Adrenal gland (tissue), 12 donors: Measurements from ENCODE around the gene NRIP3. TPM values are rescaled to one million over a fixed set of nuclear protein-coding genes. Genes with fewer than 3 reads are reported as not detected.

Experiments
- DNase-seq, 7 donors: peaks; one replicate each; pipeline ENCODE4 v3.0.0-alpha.2; 2019 to 2020
- H3K27ac ChIP-seq, 5 donors: fragments of 200-600 bp; sonication (generic) in 4 of 5; 1 replicate in 3 of 5; 2 replicates in 2 of 5; pipeline versions ENCODE4 v1.5.1 to v1.8.0; 2016 to 2020; ENCODE audit warnings: mild to moderate bottlenecking in 1 of 5
- H3K27me3 ChIP-seq: fragments of 200-600 bp; 2 replicates; pipeline ENCODE4 v1.8.0; 2021
- H3K36me3 ChIP-seq, 2 donors: fragments of 200-600 bp; replicated peaks in 1 of 2; 1 replicate in 1 of 2; 2 replicates in 1 of 2; pipeline versions ENCODE4 v1.5.1 to v1.8.0; 2018 to 2022
- H3K4me1 ChIP-seq, 2 donors: fragments of 200-600 bp; replicated peaks in 1 of 2; 1 replicate in 1 of 2; 2 replicates in 1 of 2; pipeline versions ENCODE4 v1.5.1 to v1.8.0; 2018 to 2021
- H3K4me3 ChIP-seq, 4 donors: fragments of 200-600 bp; sonication (generic) in 3 of 4; one replicate each; pipeline ENCODE4 v1.5.1; 2016 to 2018
- H3K9me3 ChIP-seq, 3 donors: fragments of 200-600 bp; sonication (generic) in 1 of 3; replicated peaks in 1 of 3; 1 replicate in 2 of 3; 2 replicates in 1 of 3; pipeline versions ENCODE4 v1.5.1 to v1.8.0; 2016 to 2021
- POLR2A ChIP-seq, 2 donors: fragments of 450-650 bp; IDR thresholded peaks; one replicate each; pipeline ENCODE4 v1.6.1; 2017; ENCODE audit warnings: antibody characterized with exemption in 2 of 2, mild to moderate bottlenecking in 2 of 2, moderate library complexity in 1 of 2
- WGBS, 4 donors: extraction: QIAGEN DNeasy Blood & Tissue Kit in 2 of 4; methylation state at CpG; one replicate each; pipeline versions ENCODE4 v1.1.5 to v1.1.7; 2013 to 2017; 5-methylcytosine and 5-hydroxymethylcytosine counted together
- intact Hi-C, 2 donors: fragments of 100-400 bp; cut with DNase I; formaldehyde crosslinking; loops; one replicate each; pipeline versions ENCODE4 v1.14.1 to v1.15.0; 2022 to 2023
- polyA plus RNA-seq, 3 donors: library from polyadenylated mRNA; stranded (reverse); fragments of 200-250 nt in 2 of 3; fragments of 350-450 nt in 1 of 3; fragmentation: Illumina TruSeq in 1 of 3; extraction: RNeasy Lipid Tissue Mini Kit (QIAGEN cat#74804) in 1 of 3; gene quantifications; one replicate each; pipeline ENCODE4 v1.2.3, GENCODE V29; 2013 to 2014
- total RNA-seq, 9 donors: library from RNA; depleted of rRNA in 4 of 9; stranded (reverse); fragments of >200 nt in 4 of 9; fragments of 120-200 nt in 1 of 9; fragmentation: NEBNext Ultra II Directional in 1 of 9; extraction: Animal tissue kit (Norgen Biotek cat#: 25700) in 1 of 9; gene quantifications; one replicate each; pipeline versions ENCODE4 v1.1.0 to v1.2.4, GENCODE V29; 2013 to 2023
- TF ChIP-seq, protein P1 (sequence below), 6 experiments: fragments of 450-650 bp in 4 of 6; fragments of 200-600 bp in 2 of 6; sonication (generic) in 1 of 6; IDR thresholded peaks; 1 replicate in 5 of 6; 2 replicates in 1 of 6; pipeline versions ENCODE4 v1.5.1 to v1.8.0; 2016 to 2021; ENCODE audit warnings: antibody characterized with exemption in 6 of 6, mild to moderate bottlenecking in 2 of 6, moderate library complexity in 1 of 6
- donor health status: healthy with polysubstance abuse.
- donor health status: Bipolar disorder and iron deficiency.
- donor health status: DM: yes; HTN: yes; CAD: no.
- donor health status: DM: no; HTN: no; CAD: no.
- donor health status: DM: no; HTN: no; CAD: no.
- donor health status: DM: yes; HTN: yes; CAD: no.

NRIP3 gene
- total and polyA plus RNA-seq, 12 donors = 1.4 to 42.5 (median 11.0) TPM

DNA sequence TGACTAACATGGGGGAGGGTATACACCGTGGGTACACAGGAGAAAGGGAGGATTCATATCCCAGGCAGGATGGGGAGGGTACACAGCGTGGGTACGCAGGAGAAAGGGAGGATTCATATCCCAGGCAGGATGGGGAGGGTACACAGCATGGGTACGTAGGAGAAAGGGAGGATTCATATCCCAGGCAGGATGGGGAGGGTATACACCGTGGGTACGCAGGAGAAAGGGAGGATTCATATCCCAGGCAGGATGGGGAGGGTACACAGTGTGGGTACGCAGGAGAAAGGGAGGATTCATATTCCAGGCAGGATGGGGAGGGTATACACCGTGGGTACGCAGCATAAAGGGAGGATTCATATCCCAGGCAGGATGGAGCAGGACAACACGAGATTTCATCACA lies 36.6 kb upstream of the NRIP3 start:
- WGBS, 4 donors = 87 to 94% (median 92%) methylated on average over 10 of the region's 10 CpGs
- TF ChIP-seq, protein P1, sequence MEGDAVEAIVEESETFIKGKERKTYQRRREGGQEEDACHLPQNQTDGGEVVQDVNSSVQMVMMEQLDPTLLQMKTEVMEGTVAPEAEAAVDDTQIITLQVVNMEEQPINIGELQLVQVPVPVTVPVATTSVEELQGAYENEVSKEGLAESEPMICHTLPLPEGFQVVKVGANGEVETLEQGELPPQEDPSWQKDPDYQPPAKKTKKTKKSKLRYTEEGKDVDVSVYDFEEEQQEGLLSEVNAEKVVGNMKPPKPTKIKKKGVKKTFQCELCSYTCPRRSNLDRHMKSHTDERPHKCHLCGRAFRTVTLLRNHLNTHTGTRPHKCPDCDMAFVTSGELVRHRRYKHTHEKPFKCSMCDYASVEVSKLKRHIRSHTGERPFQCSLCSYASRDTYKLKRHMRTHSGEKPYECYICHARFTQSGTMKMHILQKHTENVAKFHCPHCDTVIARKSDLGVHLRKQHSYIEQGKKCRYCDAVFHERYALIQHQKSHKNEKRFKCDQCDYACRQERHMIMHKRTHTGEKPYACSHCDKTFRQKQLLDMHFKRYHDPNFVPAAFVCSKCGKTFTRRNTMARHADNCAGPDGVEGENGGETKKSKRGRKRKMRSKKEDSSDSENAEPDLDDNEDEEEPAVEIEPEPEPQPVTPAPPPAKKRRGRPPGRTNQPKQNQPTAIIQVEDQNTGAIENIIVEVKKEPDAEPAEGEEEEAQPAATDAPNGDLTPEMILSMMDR (IDR thresholded peaks at IDR 0.05) = no peak
- TF ChIP-seq POLR2A (IDR thresholded peaks at IDR 0.05) = no peak

DNA sequence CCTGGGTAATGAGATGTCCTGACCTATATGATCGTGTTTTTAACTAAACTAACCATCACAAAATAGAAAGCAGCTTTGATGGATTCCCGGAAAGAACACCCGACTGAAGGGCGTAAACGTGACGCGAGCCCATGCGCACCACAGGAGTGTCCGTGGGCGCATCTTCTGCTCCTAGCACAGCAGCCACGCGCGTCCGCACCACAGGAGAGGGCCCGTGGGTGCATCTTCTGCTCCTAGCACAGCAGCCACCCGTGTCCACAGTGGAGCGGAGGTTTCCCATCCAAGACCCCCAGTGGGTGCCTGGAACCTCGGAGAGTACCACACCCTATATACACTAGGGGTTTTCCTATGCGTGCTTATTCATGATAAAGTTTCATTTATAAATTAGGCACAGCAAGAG lies 36.1 kb upstream of the NRIP3 start:
- Histone ChIP-seq H3K4me3 (no peak overlapping the region), H3K4me1 (peaks cover 0 to 11% of the 10 kb centered on the region in 2 donors), H3K36me3 (no peaks in the 10 kb centered on the region), H3K9me3 (no peaks in the 10 kb centered on the region), H3K27ac (no peak overlapping the region), H3K27me3 (no peaks in the 10 kb centered on the region)
- no peak for TF ChIP-seq POLR2A (IDR thresholded peaks at IDR 0.05)
- TF ChIP-seq, protein P1 (IDR thresholded peaks at IDR 0.05) = no peak
- intact Hi-C loops = no loop called here
- 95 to 98% (median 96%) methylated on average over 19 of the region's 19 CpGs for WGBS, 4 donors
- DNase-seq = no peak

More for the DNA sequence above, 36.6 kb upstream of the NRIP3 start:
- H3K36me3 ChIP-seq = no peaks in the 10 kb centered on the region
- no peak for DNase-seq
- H3K9me3 ChIP-seq = no peaks in the 10 kb centered on the region
- intact Hi-C loops = no loop called here
- H3K27ac ChIP-seq = no peak overlapping the region
- H3K4me3 ChIP-seq = no peak overlapping the region
- H3K4me1 ChIP-seq = peaks cover 0 to 11% of the 10 kb centered on the region in 2 donors
- H3K27me3 ChIP-seq = no peaks in the 10 kb centered on the region

DNA sequence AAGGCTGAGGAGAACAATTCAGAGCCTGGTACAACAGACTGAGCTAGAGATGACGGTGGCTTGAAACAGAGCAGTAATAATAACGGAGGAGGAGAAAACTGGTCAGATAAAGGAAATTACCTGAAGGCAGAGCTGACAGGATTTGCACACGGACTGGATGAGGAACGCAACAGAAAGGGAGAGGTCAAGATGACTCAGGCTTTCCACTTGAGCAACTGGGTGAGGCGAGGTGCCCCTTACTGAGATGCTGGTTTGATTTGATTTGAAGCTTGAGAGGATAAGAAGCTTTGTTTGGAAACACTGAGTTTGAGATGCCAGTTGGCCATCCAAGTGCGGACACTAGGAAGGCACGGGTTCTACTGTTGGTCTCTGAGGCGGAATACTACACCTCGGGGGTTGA lies 35.4 kb upstream of the NRIP3 start:
- Histone ChIP-seq H3K27me3 (no peaks in the 10 kb centered on the region), H3K4me3 (no peak overlapping the region), H3K4me1 (peaks cover 0 to 11% of the 10 kb centered on the region in 2 donors), H3K9me3 (no peaks in the 10 kb centered on the region), H3K36me3 (no peaks in the 10 kb centered on the region), H3K27ac (peak overlapping the region in 1 of 5 donors; percentile 1)
- intact Hi-C loops = no loop called here
- peak in 2 of 7 donors; percentile 25 to 30 for DNase-seq
- 88 to 91% (median 89%) methylated on average over 9 of the region's 9 CpGs for WGBS, 4 donors
- TF ChIP-seq POLR2A (IDR thresholded peaks at IDR 0.05) = no peak
- TF ChIP-seq, protein P1 (IDR thresholded peaks at IDR 0.05) = no peak

DNA sequence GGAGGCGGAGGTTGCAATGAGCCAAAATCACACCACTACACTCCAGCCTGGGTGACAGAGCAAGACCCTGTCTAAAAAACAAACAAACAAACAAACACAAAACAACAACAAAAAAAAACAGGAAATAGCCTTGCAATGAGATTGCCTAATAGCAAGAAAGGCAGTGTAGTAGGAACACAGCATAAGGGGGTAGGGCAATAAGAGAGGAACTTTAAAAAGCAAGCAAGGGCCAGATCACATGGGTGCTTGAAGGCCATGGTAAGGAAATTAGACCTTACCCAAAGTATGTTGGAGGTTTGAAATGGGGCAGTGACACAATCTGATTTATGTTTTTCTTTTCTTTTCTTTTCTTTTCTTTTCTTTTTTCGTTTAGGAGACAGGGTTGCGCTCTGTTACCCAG lies 34.7 kb upstream of the NRIP3 start:
- H3K4me1 ChIP-seq = peaks cover 0 to 11% of the 10 kb centered on the region in 2 donors
- H3K27ac ChIP-seq = peak overlapping the region in 1 of 5 donors; percentile 17
- intact Hi-C loops = no loop called here
- H3K9me3 ChIP-seq = no peaks in the 10 kb centered on the region
- 78 to 91% (median 87%) methylated on average over 3 of the region's 3 CpGs for WGBS, 4 donors
- H3K36me3 ChIP-seq = no peaks in the 10 kb centered on the region
- no peaks in the 10 kb centered on the region for H3K27me3 ChIP-seq
- no peak for TF ChIP-seq POLR2A (IDR thresholded peaks at IDR 0.05)
- TF ChIP-seq, protein P1 (IDR thresholded peaks at IDR 0.05) = no peak
- H3K4me3 ChIP-seq = no peak overlapping the region
- no peak for DNase-seq
